ENCODE results near the gene FAM53C.
"Not testable (repeated sequence)": the region's sequence is repeated elsewhere in the genome, so short reads cannot be mapped to it uniquely, and the experiment has no call there.

FAM53C gene

DNA sequence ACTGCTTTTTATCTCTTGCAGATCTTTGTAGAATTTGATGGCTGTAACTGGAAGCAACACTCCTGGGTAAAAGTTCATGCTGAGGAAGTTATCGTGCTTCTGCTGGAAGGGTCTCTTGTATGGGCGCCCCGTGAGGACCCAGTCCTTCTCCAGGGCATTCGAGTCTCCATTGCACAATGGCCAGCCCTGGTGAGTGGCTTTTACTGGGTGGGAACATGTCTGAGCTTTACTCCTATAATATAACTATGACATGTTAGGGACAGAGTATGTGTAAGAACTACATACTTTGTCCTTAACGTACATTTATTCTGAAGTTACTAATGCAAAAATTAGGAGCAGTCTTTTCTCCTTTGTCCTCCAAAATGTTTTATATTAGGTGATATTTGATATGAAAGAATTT, 34.6 kb downstream of the FAM53C start:
- POLR2A ChIA-PET, result interaction anchor here (2.4 kb wide), 1 partner anchor 34 kb away, joined by 9 read pairs; the partner anchor contains the start of gene FAM53C
- CTCF ChIA-PET, result interaction anchor here (1.2 to 13.9 kb wide), 5 partner anchors 14 to 192 kb away, joined by 3 to 238 read pairs (median 7); partner anchors contain the start of gene KDM3B
- TF ChIP-seq, protein P1, sequence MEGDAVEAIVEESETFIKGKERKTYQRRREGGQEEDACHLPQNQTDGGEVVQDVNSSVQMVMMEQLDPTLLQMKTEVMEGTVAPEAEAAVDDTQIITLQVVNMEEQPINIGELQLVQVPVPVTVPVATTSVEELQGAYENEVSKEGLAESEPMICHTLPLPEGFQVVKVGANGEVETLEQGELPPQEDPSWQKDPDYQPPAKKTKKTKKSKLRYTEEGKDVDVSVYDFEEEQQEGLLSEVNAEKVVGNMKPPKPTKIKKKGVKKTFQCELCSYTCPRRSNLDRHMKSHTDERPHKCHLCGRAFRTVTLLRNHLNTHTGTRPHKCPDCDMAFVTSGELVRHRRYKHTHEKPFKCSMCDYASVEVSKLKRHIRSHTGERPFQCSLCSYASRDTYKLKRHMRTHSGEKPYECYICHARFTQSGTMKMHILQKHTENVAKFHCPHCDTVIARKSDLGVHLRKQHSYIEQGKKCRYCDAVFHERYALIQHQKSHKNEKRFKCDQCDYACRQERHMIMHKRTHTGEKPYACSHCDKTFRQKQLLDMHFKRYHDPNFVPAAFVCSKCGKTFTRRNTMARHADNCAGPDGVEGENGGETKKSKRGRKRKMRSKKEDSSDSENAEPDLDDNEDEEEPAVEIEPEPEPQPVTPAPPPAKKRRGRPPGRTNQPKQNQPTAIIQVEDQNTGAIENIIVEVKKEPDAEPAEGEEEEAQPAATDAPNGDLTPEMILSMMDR (IDR thresholded peaks at IDR 0.05; ENCODE audit: control extremely low read depth, extremely low read depth, low read depth, missing control alignments), result no peak
- no peak for DNase-seq (ENCODE audit: extremely low spot score)

DNA sequence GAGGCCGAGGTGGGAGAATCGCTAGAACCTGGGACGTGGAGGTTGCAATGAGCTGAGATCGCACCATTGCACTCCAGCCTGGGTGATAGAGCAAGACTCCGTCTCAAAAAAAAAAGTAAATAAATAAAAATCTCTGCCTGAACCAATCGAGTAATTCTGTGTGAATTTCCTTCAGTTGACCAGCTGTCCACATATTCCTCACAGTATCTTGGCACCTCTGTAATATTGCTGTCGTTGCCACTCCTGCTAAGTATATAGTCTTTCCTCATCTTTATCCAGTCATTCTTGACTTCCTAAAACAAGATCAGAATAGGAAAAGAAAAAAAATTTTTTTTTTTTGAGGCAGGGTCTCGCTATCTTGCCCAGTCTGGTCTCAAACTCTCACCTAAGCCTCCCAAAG, 44.3 kb downstream of the FAM53C start:
- ChIA-PET POLR2A (no interaction called here), CTCF (interaction anchor here (1.1 to 8.7 kb wide), 2 partner anchors 11 to 29 kb away, joined by 3 to 54 read pairs; partner anchors contain the start of gene KDM3B)
- TF ChIP-seq, protein P1 (IDR thresholded peaks at IDR 0.05; ENCODE audit: control extremely low read depth, extremely low read depth, low read depth, missing control alignments), result no peak
- DNase-seq (ENCODE audit: extremely low spot score), result no peak

DNA sequence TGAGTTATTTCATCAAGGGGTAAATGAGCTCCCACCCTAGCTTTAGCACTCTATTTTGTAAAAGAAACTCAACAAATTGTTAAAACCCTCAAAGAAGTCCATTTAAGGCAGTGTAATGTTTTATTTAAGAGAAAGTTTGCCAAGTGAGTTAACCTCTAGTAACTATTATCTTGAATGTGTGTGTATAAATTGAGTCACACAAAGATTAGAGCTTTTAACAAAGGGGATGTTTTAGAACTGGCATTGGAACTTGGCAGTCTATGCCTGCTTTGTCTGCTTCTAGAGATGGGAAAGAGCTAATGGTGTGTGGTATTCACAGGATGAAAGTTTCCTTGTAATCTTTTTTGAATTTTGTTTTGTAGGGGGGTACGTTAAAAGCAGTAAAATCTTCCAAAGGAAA, 47.6 kb downstream of the FAM53C start:
- CTCF ChIA-PET, result interaction anchor here (1.4 to 8.7 kb wide), 3 partner anchors 11 to 32 kb away, joined by 4 to 54 read pairs (median 27); partner anchors contain the start of gene KDM3B
- DNase-seq (ENCODE audit: extremely low spot score), result no peak
- TF ChIP-seq, protein P1 (IDR thresholded peaks at IDR 0.05; ENCODE audit: control extremely low read depth, extremely low read depth, low read depth, missing control alignments), result no peak
- POLR2A ChIA-PET, result no interaction called here

DNA sequence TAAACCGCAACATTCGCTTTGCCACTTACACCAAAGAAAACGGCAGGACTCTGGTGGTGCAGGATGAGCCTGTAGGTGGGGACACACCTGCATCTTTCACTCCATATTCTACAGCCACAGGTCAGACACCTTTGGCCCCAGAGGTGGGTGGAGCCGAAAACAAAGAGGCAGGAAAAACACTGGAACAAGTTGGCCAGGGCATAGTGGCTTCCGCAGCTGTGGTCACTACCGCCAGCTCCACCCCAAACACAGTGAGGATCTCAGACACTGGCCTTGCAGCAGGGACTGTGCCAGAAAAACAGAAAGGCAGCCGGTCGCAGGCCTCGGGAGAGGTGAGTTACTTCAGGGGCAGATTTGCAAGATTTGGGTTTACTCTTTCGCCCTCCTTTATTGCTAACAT, 48.2 kb downstream of the FAM53C start:
- TF ChIP-seq, protein P1 (IDR thresholded peaks at IDR 0.05; ENCODE audit: control extremely low read depth, extremely low read depth, low read depth, missing control alignments), result no peak
- POLR2A ChIA-PET, result interaction anchor here (0.7 kb wide), 1 partner anchor 377 kb away, joined by 3 read pairs; no protein-coding TSS in a partner anchor
- DNase-seq (ENCODE audit: extremely low spot score), result no peak
- CTCF ChIA-PET, result interaction anchor here (1.3 to 8.7 kb wide), 3 partner anchors 12 to 33 kb away, joined by 3 to 54 read pairs (median 27); partner anchors contain the start of gene KDM3B

DNA sequence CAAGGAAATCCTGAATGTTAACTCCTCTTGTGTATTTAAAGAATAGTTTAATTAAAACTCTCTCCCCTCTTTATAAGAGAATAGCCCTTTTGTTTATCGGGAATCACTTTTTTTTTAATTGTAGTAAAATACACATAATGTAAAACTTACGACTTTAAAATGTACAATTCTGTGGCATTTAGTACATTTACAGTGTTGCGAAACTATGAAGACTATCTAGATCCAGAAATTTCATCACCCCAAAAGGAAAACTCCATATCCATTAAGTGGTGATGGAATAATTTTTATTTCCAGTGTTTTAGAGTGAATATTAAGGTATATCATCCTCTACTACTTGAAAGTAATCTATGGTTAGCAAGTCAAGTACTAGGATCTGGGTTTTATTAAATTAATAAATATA, 51.3 kb downstream of the FAM53C start:
- ChIA-PET CTCF (interaction anchor here (5.5 to 8.7 kb wide), 2 partner anchors 19 to 36 kb away, joined by 27 to 54 read pairs; partner anchors contain the start of gene KDM3B), POLR2A (no interaction called here)
- DNase-seq (ENCODE audit: extremely low spot score), result no peak
- TF ChIP-seq, protein P1 (IDR thresholded peaks at IDR 0.05; ENCODE audit: control extremely low read depth, extremely low read depth, low read depth, missing control alignments), result no peak

DNA sequence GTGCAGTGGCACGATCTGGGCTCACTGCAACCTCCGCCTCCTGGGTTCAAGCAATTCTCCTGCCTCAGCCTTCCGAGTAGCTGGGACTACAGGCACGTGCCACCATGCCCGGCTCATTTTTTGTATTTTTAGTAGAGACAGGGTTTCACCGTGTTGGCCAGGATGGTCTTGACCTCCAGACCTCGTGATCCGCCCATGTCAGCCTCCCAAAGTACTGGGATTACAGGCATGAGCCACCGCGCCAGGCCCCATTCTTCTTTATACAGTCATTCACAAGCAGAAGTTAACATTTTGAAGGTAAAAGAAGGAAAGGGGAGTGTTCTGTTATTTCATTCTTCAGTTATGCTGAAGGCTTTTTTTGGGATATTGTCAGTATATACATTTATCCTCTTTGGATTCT, 51.8 kb downstream of the FAM53C start:
- DNase-seq (ENCODE audit: extremely low spot score); POLR2A ChIA-PET: not testable (repeated sequence)
- CTCF ChIA-PET, result interaction anchor here (0.9 to 1.3 kb wide), 2 partner anchors 10 to 38 kb away, joined by 3 to 4 read pairs; partner anchors contain the start of gene KDM3B

DNA sequence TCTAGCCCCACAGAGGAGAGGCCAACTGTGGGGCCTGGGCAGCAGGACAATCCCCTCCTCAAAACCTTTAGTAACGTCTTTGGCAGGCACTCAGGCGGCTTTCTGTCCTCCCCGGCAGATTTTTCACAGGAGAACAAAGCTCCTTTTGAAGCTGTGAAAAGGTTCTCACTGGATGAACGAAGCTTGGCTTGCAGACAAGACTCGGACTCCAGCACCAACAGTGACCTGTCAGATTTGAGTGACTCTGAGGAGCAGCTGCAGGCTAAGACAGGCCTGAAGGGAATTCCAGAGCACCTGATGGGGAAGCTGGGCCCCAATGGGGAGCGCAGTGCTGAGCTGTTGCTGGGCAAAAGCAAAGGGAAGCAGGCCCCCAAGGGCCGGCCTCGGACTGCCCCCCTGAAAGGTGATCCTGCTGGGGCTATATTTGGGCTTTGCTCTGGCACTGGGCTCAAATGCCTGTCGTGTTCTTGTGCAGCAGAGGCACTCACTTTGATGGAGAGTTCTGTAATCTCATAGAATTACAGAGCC, 53.9 kb downstream of the FAM53C start:
- POLR2A ChIA-PET, result no interaction called here

More for the DNA sequence above, 53.9 kb downstream of the FAM53C start:
- CTCF ChIA-PET, result interaction anchor here (2.2 to 2.8 kb wide), 2 partner anchors 39 to 40 kb away, joined by 8 read pairs; partner anchors contain the start of gene KDM3B
- TF ChIP-seq, protein P1 (IDR thresholded peaks at IDR 0.05; ENCODE audit: control extremely low read depth, extremely low read depth, low read depth, missing control alignments), result no peak
- DNase-seq (ENCODE audit: extremely low spot score), result no peak
